ENCODE data around the gene PHACTR2. TPM values are rescaled to one million over a fixed set of nuclear protein-coding genes. Genes with fewer than 3 reads are reported as not detected.

The PHACTR2 gene
- total and polyA plus RNA-seq, 8 donors = 3.0 to 126 (median 33.9) TPM

DNA sequence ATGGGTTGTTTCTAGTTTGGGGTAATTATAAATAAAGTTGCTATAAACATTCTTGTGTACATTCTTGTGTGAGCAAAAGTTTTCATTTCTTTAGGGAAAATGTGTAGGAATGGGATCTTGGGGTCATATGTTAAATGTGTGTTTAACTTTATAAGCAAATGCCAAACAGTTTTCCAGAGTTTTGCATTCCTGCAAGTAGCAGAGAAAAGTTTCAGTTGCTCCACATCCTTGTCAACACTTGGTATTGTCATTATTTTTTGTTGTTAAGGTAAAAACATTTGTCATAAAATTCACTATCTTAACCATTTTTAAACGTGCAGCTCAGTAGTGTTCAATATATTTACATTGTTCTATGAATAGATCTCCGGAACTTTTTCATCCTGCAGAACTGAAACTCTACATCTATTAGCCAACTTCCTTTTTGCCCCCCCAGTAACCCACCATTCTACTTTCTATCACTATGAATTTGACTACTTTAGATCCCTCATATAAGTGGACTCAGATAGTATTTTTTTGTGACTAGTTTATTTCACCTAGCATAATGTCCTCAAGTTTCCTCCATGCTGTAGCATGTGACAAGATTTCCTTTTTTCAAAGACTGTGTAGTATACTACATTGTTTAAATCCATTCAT is 48.4 kb downstream of the PHACTR2 start:
- Histone ChIP-seq H3K27ac (no peak overlapping the region), H3K4me1 (peaks cover 0 to 2% (median 0%) of the 10 kb centered on the region in 4 donors), H3K9me3 (no peaks in the 10 kb centered on the region), H3K36me3 (peaks cover 0 to 23% (median 14%) of the 10 kb centered on the region in 4 donors), H3K27me3 (no peaks in the 10 kb centered on the region), H3K4me3 (no peak overlapping the region)
- TF ChIP-seq POLR2A (IDR thresholded peaks at IDR 0.05) (no peak), EP300 (IDR thresholded peaks at IDR 0.05) (no peak), CTCF (IDR thresholded peaks at IDR 0.05) (no peak), POLR2AphosphoS5 (IDR thresholded peaks at IDR 0.05) (no peak)
- no peak for DNase-seq
- 72 to 83% (median 75%) methylated on average over 2 of the region's 2 CpGs for WGBS, 5 donors
- intact Hi-C loops (cut with DNase I; ENCODE audit: low total_unique reads) = no loop called here

DNA sequence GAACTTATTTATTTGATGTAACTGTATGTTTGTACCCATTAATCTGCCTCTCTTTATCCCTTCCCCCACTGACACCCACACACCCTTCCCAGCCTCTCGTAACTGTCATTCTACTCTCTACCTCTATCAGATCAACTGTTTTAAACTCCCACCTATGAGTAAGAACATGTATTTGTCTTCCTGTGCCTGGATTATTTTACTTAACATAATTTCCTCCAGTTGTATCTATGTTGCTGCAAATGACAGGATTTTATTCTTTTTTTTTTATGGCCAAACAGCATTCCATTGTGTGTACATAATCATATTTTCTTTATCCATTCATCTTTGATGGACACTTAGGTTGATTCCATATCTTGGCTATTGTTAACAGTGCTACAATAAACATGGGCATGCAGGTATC is 49.3 kb downstream of the PHACTR2 start:
- no peaks in the 10 kb centered on the region for H3K9me3 ChIP-seq
- no peak overlapping the region for H3K4me3 ChIP-seq
- intact Hi-C loops (cut with DNase I; ENCODE audit: low total_unique reads) = no loop called here
- H3K27ac ChIP-seq = no peak overlapping the region
- WGBS, 5 donors = 93 to 97% (median 95%) methylated on average over 1 of the region's 1 CpG
- peaks cover 0 to 11% (median 4%) of the 10 kb centered on the region in 4 donors for H3K4me1 ChIP-seq
- TF ChIP-seq CTCF (IDR thresholded peaks at IDR 0.05) (no peak), POLR2AphosphoS5 (IDR thresholded peaks at IDR 0.05) (no peak), POLR2A (IDR thresholded peaks at IDR 0.05) (no peak), EP300 (IDR thresholded peaks at IDR 0.05) (no peak)
- H3K36me3 ChIP-seq = peaks cover 0 to 21% (median 14%) of the 10 kb centered on the region in 4 donors
- H3K27me3 ChIP-seq = no peaks in the 10 kb centered on the region
- no peak for DNase-seq

- no peaks in the 10 kb centered on the region for H3K9me3 ChIP-seq
- intact Hi-C loops (cut with DNase I; ENCODE audit: low total_unique reads) = no loop called here
- H3K4me1 ChIP-seq = peaks cover 4 to 44% (median 29%) of the 10 kb centered on the region in 4 donors
- TF ChIP-seq POLR2AphosphoS5 (IDR thresholded peaks at IDR 0.05) (no peak), POLR2A (IDR thresholded peaks at IDR 0.05) (no peak), EP300 (IDR thresholded peaks at IDR 0.05) (no peak), CTCF (IDR thresholded peaks at IDR 0.05) (no peak)
- no peak for DNase-seq
- 71 to 94% (median 75%) methylated on average over 1 of the region's 1 CpG for WGBS, 5 donors
- H3K27me3 ChIP-seq = no peaks in the 10 kb centered on the region
- no peaks in the 10 kb centered on the region for H3K36me3 ChIP-seq
- peak overlapping the region in 1 of 5 donors; percentile 47 for H3K27ac ChIP-seq
- H3K4me3 ChIP-seq = no peak overlapping the region
These were observed 54.0 kb downstream of the PHACTR2 start for GRCh38 chr6:143731789-143732188.

DNA sequence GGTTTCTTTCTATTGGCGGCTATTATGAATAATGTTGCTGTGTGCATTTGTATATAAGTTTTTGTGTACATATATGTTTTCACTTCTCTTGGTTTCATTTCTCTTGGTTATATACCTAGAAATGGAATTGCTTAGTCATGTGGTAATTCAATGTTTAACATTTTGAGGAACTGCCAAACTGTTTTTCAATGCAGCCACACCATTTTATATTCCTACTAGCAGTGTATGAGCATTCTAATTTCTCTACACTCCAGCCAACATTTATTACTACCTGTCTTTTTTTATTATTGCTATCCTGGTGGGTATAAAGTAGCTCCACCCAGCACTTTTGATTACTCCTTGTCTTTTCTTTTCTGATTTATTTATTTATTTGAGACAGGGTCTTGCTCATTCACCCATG is 54.8 kb downstream of the PHACTR2 start:
- intact Hi-C loops (cut with DNase I; ENCODE audit: low total_unique reads) = no loop called here
- Histone ChIP-seq H3K27me3 (no peaks in the 10 kb centered on the region), H3K4me3 (no peak overlapping the region), H3K36me3 (no peaks in the 10 kb centered on the region), H3K4me1 (peaks cover 4 to 44% (median 29%) of the 10 kb centered on the region in 4 donors), H3K9me3 (no peaks in the 10 kb centered on the region), H3K27ac (peak overlapping the region in 1 of 5 donors; percentile 47)
- TF ChIP-seq POLR2A (IDR thresholded peaks at IDR 0.05) (no peak), CTCF (IDR thresholded peaks at IDR 0.05) (no peak), POLR2AphosphoS5 (IDR thresholded peaks at IDR 0.05) (no peak), EP300 (IDR thresholded peaks at IDR 0.05) (no peak)
- 83 to 97% (median 95%) methylated on average over 1 of the region's 1 CpG for WGBS, 5 donors
- no peak for DNase-seq
